ENCODE measurements around the gene STX8. TPM values are rescaled to one million over a fixed set of nuclear protein-coding genes. Genes with fewer than 3 reads are reported as not detected.

The STX8 gene
- total RNA-seq, 1 experiment from 2014 or later = 49.0 TPM

- no peak overlapping the region for H3K27ac Mint-ChIP-seq (ENCODE audit: low read depth, unreplicated experiment)
- no peaks in the 10 kb centered on the region for H3K27me3 Mint-ChIP-seq (ENCODE audit: insufficient read depth, unreplicated experiment)
- H3K4me3 Mint-ChIP-seq (ENCODE audit: unreplicated experiment) = no peak overlapping the region
- no peak for DNase-seq (ENCODE audit: unreplicated experiment)
- intact Hi-C loops (cut with micrococcal nuclease) = no loop called here
- H3K9me3 Mint-ChIP-seq (ENCODE audit: unreplicated experiment) = no peaks in the 10 kb centered on the region
- BruUV-seq (replicated peaks) = no TSS peak
- ChIA-PET POLR2A (interaction anchor here (0.6 to 0.9 kb wide), 3 partner anchors 13 to 870 kb away, joined by 3 to 4 read pairs (median 3); no protein-coding TSS in a partner anchor), CTCF (no interaction called here)
- no peaks in the 10 kb centered on the region for H3K36me3 Mint-ChIP-seq (ENCODE audit: insufficient read depth, unreplicated experiment)
- TF ChIP-seq CTCF (IDR thresholded peaks at IDR 0.05; ENCODE audit: unreplicated experiment) = no peak
- no peaks in the 10 kb centered on the region for H3K4me1 Mint-ChIP-seq (ENCODE audit: insufficient read depth, unreplicated experiment)
Observed at GRCh38 chr17:9253308-9253707, 322.3 kb downstream of the STX8 start.

- no peak for TF ChIP-seq CTCF (IDR thresholded peaks at IDR 0.05; ENCODE audit: unreplicated experiment)
- no peak for DNase-seq (ENCODE audit: unreplicated experiment)
- H3K4me1 Mint-ChIP-seq (ENCODE audit: insufficient read depth, unreplicated experiment) = no peaks in the 10 kb centered on the region
- no peaks in the 10 kb centered on the region for H3K27me3 Mint-ChIP-seq (ENCODE audit: insufficient read depth, unreplicated experiment)
- ChIA-PET POLR2A (no interaction called here), CTCF (no interaction called here)
- H3K4me3 Mint-ChIP-seq (ENCODE audit: unreplicated experiment) = no peak overlapping the region
- H3K27ac Mint-ChIP-seq (ENCODE audit: low read depth, unreplicated experiment) = no peak overlapping the region
- H3K36me3 Mint-ChIP-seq (ENCODE audit: insufficient read depth, unreplicated experiment) = no peaks in the 10 kb centered on the region
- H3K9me3 Mint-ChIP-seq (ENCODE audit: unreplicated experiment) = no peaks in the 10 kb centered on the region
- intact Hi-C loops (cut with micrococcal nuclease) = no loop called here
- no TSS peak for BruUV-seq (replicated peaks)
Observed at GRCh38 chr17:9251273-9251672, 324.3 kb downstream of the STX8 start.

GRCh38 chr17:9249245-9249953 is 326.2 kb downstream of the STX8 start:
- DNase-seq (ENCODE audit: unreplicated experiment) = no peak
- ChIA-PET POLR2A (no interaction called here), CTCF (interaction anchor here (0.6 kb wide), 1 partner anchor 109 kb away, joined by 4 read pairs; no protein-coding TSS in a partner anchor)
- Mint-ChIP-seq H3K27me3 (ENCODE audit: insufficient read depth, unreplicated experiment) (no peaks in the 10 kb centered on the region), H3K4me1 (ENCODE audit: insufficient read depth, unreplicated experiment) (no peaks in the 10 kb centered on the region), H3K9me3 (ENCODE audit: unreplicated experiment) (no peaks in the 10 kb centered on the region), H3K36me3 (ENCODE audit: insufficient read depth, unreplicated experiment) (no peaks in the 10 kb centered on the region), H3K4me3 (ENCODE audit: unreplicated experiment) (no peak overlapping the region), H3K27ac (ENCODE audit: low read depth, unreplicated experiment) (no peak overlapping the region)
- no peak for TF ChIP-seq CTCF (IDR thresholded peaks at IDR 0.05; ENCODE audit: unreplicated experiment)
- intact Hi-C loops (cut with micrococcal nuclease) = no loop called here
- no TSS peak for BruUV-seq (replicated peaks)

- no peak overlapping the region for H3K4me3 Mint-ChIP-seq (ENCODE audit: unreplicated experiment)
- ChIA-PET POLR2A (no interaction called here), CTCF (no interaction called here)
- intact Hi-C loops (cut with micrococcal nuclease) = no loop called here
- no TSS peak for BruUV-seq (replicated peaks)
- no peak overlapping the region for H3K27ac Mint-ChIP-seq (ENCODE audit: low read depth, unreplicated experiment)
- H3K36me3 Mint-ChIP-seq (ENCODE audit: insufficient read depth, unreplicated experiment) = no peaks in the 10 kb centered on the region
- no peaks in the 10 kb centered on the region for H3K4me1 Mint-ChIP-seq (ENCODE audit: insufficient read depth, unreplicated experiment)
- H3K9me3 Mint-ChIP-seq (ENCODE audit: unreplicated experiment) = no peaks in the 10 kb centered on the region
- DNase-seq (ENCODE audit: unreplicated experiment) = no peak
- H3K27me3 Mint-ChIP-seq (ENCODE audit: insufficient read depth, unreplicated experiment) = no peaks in the 10 kb centered on the region
- no peak for TF ChIP-seq CTCF (IDR thresholded peaks at IDR 0.05; ENCODE audit: unreplicated experiment)
Observed at GRCh38 chr17:9247401-9247938, 328.1 kb downstream of the STX8 start.

Measured in MCF 10A (cell line).